ENCODE data around the gene CHRNA3.

The CHRNA3 gene

DNA sequence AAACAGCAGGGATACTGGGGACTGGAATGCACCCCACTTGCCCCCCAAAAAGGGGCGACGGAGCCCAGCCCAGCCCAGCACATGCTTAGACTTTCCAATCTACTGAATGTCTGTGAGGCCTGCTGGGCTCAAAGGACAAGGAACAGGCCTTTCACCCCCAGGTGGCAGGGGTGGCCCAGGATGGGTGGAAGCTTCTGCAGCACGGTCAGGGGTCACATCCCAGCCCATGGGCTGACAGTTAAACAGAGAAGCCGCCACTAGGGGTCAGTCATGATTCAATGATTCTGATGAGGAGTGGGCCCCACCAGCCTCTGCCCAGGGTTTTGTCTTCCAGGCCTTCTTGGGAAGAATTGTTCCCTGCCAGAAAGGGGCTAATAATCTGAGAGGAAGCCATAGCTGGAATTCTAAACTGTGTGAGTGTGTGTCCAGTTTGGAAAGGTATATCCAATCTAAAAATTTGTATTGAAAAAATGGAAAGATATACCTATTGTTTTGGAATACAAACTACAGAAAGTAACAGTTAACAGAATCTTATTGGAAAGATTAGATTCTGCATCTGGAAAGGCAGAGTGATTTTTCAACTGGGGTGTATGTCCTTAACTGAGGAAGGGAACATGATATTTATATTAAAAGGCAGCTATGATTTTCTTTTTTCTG, 18.0 kb upstream of the CHRNA3 start (continued):
- TF ChIP-seq ZBTB8A (tag by site-specific recombination; IDR thresholded peaks at IDR 0.05) (no peak), ZNF146 (tag by site-specific recombination; IDR thresholded peaks at IDR 0.05) (no peak), ZNF48 (tag by site-specific recombination; IDR thresholded peaks at IDR 0.05) (no peak), ZNF580 (tag by site-specific recombination; IDR thresholded peaks at IDR 0.05) (no peak), PBX3 (CRISPR knock-in tag; IDR thresholded peaks at IDR 0.05) (no peak), TCF7L2 (IDR thresholded peaks at IDR 0.05; ENCODE audit: borderline replicate concordance, low read depth, low read length) (no peak), IKZF3 (tag by site-specific recombination; IDR thresholded peaks at IDR 0.05) (peak; percentile 35; the same call in 1 of the 2 replicates), PRDM2 (tag by site-specific recombination; IDR thresholded peaks at IDR 0.05; ENCODE audit: borderline replicate concordance) (no peak), KLF10 (tag by site-specific recombination; IDR thresholded peaks at IDR 0.05) (no peak), FEZF1 (tag by site-specific recombination; IDR thresholded peaks at IDR 0.05) (no peak), ZNF76 (tag by site-specific recombination; IDR thresholded peaks at IDR 0.05; ENCODE audit: borderline replicate concordance, low read depth) (no peak), KLF16 (tag by site-specific recombination; IDR thresholded peaks at IDR 0.05) (no peak), ZNF133 (tag by site-specific recombination; IDR thresholded peaks at IDR 0.05) (no peak), YY2 (tag by site-specific recombination; IDR thresholded peaks at IDR 0.05) (no peak), ZNF514 (tag by site-specific recombination; IDR thresholded peaks at IDR 0.05) (no peak), CTCF (tag by site-specific recombination; IDR thresholded peaks at IDR 0.05) (peak; percentile 55), ZEB2 (tag by site-specific recombination; IDR thresholded peaks at IDR 0.05) (no peak), MZF1 (tag by site-specific recombination; IDR thresholded peaks at IDR 0.05; ENCODE audit: borderline replicate concordance) (no peak)
- TF ChIP-seq, protein P1, sequence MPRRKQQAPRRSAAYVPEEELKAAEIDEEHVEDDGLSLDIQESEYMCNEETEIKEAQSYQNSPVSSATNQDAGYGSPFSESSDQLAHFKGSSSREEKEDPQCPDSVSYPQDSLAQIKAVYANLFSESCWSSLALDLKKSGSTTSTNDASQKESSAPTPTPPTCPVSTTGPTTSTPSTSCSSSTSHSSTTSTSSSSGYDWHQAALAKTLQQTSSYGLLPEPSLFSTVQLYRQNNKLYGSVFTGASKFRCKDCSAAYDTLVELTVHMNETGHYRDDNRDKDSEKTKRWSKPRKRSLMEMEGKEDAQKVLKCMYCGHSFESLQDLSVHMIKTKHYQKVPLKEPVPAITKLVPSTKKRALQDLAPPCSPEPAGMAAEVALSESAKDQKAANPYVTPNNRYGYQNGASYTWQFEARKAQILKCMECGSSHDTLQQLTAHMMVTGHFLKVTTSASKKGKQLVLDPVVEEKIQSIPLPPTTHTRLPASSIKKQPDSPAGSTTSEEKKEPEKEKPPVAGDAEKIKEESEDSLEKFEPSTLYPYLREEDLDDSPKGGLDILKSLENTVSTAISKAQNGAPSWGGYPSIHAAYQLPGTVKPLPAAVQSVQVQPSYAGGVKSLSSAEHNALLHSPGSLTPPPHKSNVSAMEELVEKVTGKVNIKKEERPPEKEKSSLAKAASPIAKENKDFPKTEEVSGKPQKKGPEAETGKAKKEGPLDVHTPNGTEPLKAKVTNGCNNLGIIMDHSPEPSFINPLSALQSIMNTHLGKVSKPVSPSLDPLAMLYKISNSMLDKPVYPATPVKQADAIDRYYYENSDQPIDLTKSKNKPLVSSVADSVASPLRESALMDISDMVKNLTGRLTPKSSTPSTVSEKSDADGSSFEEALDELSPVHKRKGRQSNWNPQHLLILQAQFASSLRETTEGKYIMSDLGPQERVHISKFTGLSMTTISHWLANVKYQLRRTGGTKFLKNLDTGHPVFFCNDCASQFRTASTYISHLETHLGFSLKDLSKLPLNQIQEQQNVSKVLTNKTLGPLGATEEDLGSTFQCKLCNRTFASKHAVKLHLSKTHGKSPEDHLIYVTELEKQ (tag by site-specific recombination; IDR thresholded peaks at IDR 0.05; ENCODE audit: borderline replicate concordance): no peak
- TF ChIP-seq, protein P2, sequence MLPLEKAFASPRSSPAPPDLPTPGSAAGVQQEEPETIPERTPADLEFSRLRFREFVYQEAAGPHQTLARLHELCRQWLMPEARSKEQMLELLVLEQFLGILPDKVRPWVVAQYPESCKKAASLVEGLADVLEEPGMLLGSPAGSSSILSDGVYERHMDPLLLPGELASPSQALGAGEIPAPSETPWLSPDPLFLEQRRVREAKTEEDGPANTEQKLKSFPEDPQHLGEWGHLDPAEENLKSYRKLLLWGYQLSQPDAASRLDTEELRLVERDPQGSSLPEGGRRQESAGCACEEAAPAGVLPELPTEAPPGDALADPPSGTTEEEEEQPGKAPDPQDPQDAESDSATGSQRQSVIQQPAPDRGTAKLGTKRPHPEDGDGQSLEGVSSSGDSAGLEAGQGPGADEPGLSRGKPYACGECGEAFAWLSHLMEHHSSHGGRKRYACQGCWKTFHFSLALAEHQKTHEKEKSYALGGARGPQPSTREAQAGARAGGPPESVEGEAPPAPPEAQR (tag by site-specific recombination; IDR thresholded peaks at IDR 0.05): no peak
